Measurements from ENCODE around the gene RABGAP1L. TPM values are rescaled to one million over a fixed set of nuclear protein-coding genes. Genes with fewer than 3 reads are reported as not detected.

RABGAP1L gene
- total RNA-seq, 4 donors from 2014 or later = 70.5 to 100 (median 92.6) TPM

DNA sequence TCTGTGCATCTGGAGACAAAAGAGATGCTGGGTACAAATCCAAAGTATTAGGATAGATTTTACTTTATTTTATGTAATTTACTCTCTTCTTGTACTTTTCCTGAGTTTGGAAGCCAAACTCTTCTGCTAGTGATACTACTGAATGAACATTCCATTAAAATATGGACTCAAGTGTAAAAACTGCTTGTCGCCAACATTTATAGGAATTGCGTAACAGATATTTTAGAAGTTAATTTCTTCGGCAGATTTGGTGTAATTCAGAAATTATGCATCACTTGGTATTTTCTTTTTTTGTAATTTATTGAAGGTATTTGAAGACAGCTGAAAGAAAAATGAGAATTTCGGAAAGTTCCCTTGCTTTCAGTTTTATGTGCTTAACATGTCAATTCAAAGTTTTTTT is 137.0 kb downstream of the RABGAP1L start:
- H3K36me3 ChIP-seq = no peaks in the 10 kb centered on the region
- no peak overlapping the region for H3K4me3 ChIP-seq (replicated peaks in 1 of 3)
- no peak for DNase-seq
- H3K9me3 ChIP-seq = no peaks in the 10 kb centered on the region
- TF ChIP-seq POLR2A (IDR thresholded peaks at IDR 0.05) = no peak
- H3K27me3 ChIP-seq = no peaks in the 10 kb centered on the region
- no peaks in the 10 kb centered on the region for H3K4me1 ChIP-seq
- WGBS, 2 donors = 92 to 96% methylated on average over 4 of the region's 4 CpGs
- intact Hi-C loops (cut with DNase I) = no loop called here
- H3K27ac ChIP-seq = no peak overlapping the region

DNA sequence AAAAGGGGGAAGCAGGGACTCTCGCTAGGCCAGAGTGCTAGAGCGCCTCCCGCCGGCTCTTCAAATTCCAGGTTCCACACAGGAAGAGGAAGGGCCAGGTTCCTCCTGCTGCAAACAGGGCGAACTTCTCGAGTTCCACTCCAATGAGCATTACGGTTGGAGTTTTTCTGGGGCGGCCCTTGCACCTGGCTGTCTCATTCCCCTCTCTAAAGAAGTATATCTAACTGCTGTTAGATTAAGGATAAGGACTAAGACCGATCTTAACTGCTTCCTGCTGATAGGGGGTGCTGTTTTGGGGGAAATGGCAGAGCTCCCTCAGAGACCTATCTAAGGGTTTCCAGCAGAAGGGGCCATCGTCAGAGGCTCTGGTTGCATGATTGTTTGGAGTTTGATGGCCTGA is 138.0 kb downstream of the RABGAP1L start:
- H3K9me3 ChIP-seq = no peaks in the 10 kb centered on the region
- no peaks in the 10 kb centered on the region for H3K27me3 ChIP-seq
- TF ChIP-seq, protein P1, sequence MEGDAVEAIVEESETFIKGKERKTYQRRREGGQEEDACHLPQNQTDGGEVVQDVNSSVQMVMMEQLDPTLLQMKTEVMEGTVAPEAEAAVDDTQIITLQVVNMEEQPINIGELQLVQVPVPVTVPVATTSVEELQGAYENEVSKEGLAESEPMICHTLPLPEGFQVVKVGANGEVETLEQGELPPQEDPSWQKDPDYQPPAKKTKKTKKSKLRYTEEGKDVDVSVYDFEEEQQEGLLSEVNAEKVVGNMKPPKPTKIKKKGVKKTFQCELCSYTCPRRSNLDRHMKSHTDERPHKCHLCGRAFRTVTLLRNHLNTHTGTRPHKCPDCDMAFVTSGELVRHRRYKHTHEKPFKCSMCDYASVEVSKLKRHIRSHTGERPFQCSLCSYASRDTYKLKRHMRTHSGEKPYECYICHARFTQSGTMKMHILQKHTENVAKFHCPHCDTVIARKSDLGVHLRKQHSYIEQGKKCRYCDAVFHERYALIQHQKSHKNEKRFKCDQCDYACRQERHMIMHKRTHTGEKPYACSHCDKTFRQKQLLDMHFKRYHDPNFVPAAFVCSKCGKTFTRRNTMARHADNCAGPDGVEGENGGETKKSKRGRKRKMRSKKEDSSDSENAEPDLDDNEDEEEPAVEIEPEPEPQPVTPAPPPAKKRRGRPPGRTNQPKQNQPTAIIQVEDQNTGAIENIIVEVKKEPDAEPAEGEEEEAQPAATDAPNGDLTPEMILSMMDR (IDR thresholded peaks at IDR 0.05) = no peak
- TF ChIP-seq POLR2A (IDR thresholded peaks at IDR 0.05) = no peak
- no peak overlapping the region for H3K27ac ChIP-seq
- intact Hi-C loops (cut with DNase I) = no loop called here
- 80 to 84% methylated on average over 10 of the region's 10 CpGs for WGBS, 2 donors
- H3K36me3 ChIP-seq = no peaks in the 10 kb centered on the region
- H3K4me3 ChIP-seq (replicated peaks in 1 of 3) = no peak overlapping the region
- H3K4me1 ChIP-seq = no peaks in the 10 kb centered on the region
- DNase-seq = no peak

DNA sequence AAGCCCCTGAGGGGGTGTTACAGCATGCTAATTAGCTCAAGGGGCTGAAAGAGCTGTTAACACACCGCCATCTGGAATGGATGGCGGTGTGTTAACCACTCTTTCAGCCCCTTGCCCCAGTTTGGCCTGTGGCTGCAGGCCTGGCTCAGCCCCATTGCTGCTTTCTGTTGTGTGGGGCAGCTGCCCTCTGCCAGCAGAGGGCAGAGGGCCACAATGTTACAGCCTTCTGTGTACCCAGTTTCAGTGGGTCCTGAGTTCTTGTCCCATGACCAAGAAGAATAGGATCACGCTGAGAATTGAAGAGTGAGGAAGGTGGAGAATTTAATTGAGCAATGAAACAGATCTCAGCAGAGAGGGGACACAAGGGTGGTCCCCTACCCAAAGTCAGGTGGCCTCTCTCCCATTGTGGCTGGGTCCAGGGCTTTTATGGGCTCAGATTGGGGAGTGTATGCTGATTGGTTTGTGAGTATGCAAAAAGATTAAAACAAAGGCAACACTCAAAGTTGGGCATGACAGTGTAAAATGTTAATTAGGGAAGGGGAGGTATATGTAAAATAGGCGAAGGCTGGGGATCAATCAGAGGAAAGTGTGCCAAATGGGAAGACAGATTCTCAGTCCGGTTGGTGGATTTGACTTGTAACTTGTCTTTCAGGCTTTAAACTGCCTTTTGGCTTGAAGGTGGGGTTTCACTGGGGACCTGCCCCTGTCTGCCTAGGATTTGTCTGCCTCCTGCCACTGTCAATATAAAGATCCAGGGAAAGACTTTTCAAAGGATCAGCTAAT is 142.2 kb downstream of the RABGAP1L start:
- intact Hi-C loops (cut with DNase I) = no loop called here
- Histone ChIP-seq H3K27me3 (no peaks in the 10 kb centered on the region), H3K27ac (no peak overlapping the region), H3K9me3 (no peaks in the 10 kb centered on the region), H3K4me3 (replicated peaks in 1 of 3) (no peak overlapping the region), H3K4me1 (no peaks in the 10 kb centered on the region), H3K36me3 (no peaks in the 10 kb centered on the region)
- 91 to 95% methylated on average over 5 of the region's 5 CpGs for WGBS, 2 donors
- no peak for DNase-seq
- TF ChIP-seq, protein P1 (IDR thresholded peaks at IDR 0.05) = no peak
- no peak for TF ChIP-seq POLR2A (IDR thresholded peaks at IDR 0.05)

DNA sequence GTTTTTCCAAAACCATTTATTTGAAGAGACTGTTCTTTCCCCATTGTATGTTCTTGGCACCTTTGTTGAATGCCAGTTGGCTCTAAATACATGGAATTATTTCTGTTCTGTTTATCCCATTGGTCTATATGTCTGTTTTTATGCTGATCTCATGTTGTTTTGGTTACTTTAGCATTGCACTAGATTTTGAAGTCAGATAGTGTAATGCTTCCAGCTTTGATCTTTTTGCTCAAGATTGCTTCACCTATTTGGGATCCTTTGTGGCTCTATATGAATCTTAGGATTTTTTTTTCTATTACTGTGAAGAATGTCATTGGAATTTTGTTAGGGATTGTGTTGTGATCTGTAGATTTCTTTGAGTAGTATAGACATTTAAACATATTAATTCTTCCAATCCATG is 149.3 kb downstream of the RABGAP1L start:
- no peak overlapping the region for H3K27ac ChIP-seq
- H3K27me3 ChIP-seq = no peaks in the 10 kb centered on the region
- no peaks in the 10 kb centered on the region for H3K36me3 ChIP-seq
- no peaks in the 10 kb centered on the region for H3K9me3 ChIP-seq
- H3K4me1 ChIP-seq = no peaks in the 10 kb centered on the region
- intact Hi-C loops (cut with DNase I) = no loop called here
- no peak for TF ChIP-seq POLR2A (IDR thresholded peaks at IDR 0.05)
- TF ChIP-seq, protein P1 (IDR thresholded peaks at IDR 0.05) = no peak
- DNase-seq = no peak
- H3K4me3 ChIP-seq (replicated peaks in 1 of 3) = no peak overlapping the region

DNA sequence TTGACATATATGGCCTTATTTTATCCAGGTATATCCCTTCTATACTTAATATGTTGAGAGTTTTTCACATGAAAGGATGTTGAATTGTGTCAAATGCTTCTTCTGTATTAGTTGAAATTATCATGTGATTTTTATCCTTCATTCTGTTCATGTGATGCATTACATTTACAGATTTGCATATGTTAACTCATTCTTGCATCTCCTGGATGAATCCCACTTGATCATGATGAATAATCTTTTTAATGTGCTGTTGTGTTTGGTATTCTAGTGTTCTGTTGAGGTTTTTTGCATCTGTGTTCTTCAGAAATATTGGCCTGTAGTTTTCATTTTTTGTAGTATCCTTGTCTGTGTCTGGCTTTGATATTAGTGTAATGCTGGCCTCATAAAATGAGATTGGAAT is 150.2 kb downstream of the RABGAP1L start:
- no peak for TF ChIP-seq POLR2A (IDR thresholded peaks at IDR 0.05)
- TF ChIP-seq, protein P1 (IDR thresholded peaks at IDR 0.05) = no peak
- DNase-seq = no peak
- H3K36me3 ChIP-seq = no peaks in the 10 kb centered on the region
- H3K9me3 ChIP-seq = no peaks in the 10 kb centered on the region
- H3K27me3 ChIP-seq = no peaks in the 10 kb centered on the region
- no peaks in the 10 kb centered on the region for H3K4me1 ChIP-seq
- intact Hi-C loops (cut with DNase I) = no loop called here
- H3K27ac ChIP-seq = no peak overlapping the region
- no peak overlapping the region for H3K4me3 ChIP-seq (replicated peaks in 1 of 3)

Measured in thyroid gland (tissue), 4 donors.